Esophagus muscularis mucosa (tissue), 4 donors: Measurements from ENCODE around the gene DIAPH3. TPM values are rescaled to one million over a fixed set of nuclear protein-coding genes. Genes with fewer than 3 reads are reported as not detected.
"Not testable (repeated sequence)": the region's sequence is repeated elsewhere in the genome, so short reads cannot be mapped to it uniquely, and the experiment has no call there.

Experiments
- DNase-seq: peaks from one replicate; pipeline ENCODE4 v3.0.0-alpha.2; 2017; ENCODE audit errors: extremely low spot score
- H3K27ac ChIP-seq, 4 donors: fragments of 200-600 bp; sonication (generic); replicated peaks in 1 of 4; 1 replicate in 3 of 4; 2 replicates in 1 of 4; pipeline ENCODE4 v1.5.1; 2016 to 2019; ENCODE audit warnings: mild to moderate bottlenecking in 1 of 4
- H3K27me3 ChIP-seq, 4 donors: fragments of 200-600 bp; sonication (generic); one replicate each; pipeline versions ENCODE4 v1.5.1 to v1.6.0; 2016 to 2019
- H3K36me3 ChIP-seq, 4 donors: fragments of 200-600 bp; sonication (generic); one replicate each; pipeline ENCODE4 v1.5.1; 2016 to 2019
- H3K4me1 ChIP-seq, 4 donors: fragments of 200-600 bp; sonication (generic); one replicate each; pipeline ENCODE4 v1.5.1; 2016 to 2019
- H3K4me3 ChIP-seq, 4 donors: fragments of 200-600 bp; sonication (generic); 1 replicate in 2 of 4; 2 replicates in 2 of 4; pipeline ENCODE4 v1.5.1; 2016 to 2019; ENCODE audit warnings: mild to moderate bottlenecking in 4 of 4, moderate library complexity in 1 of 4
- H3K9me3 ChIP-seq, 4 donors: fragments of 200-600 bp; sonication (generic); 1 replicate in 3 of 4; 2 replicates in 1 of 4; pipeline ENCODE4 v1.5.1; 2016 to 2019
- EP300 ChIP-seq: sonication (generic); formaldehyde crosslinking; IDR thresholded peaks from one replicate; pipeline ENCODE4 v1.6.1; 2017; ENCODE audit warnings: antibody characterized with exemption
- POLR2A ChIP-seq: fragments of 450-650 bp; IDR thresholded peaks from one replicate; pipeline ENCODE4 v1.6.1; 2017; ENCODE audit warnings: antibody characterized with exemption, moderate library complexity, mild to moderate bottlenecking, low read depth
- POLR2AphosphoS5 ChIP-seq, 2 donors: sonication (generic); formaldehyde crosslinking; IDR thresholded peaks; one replicate each; pipeline ENCODE4 v1.6.1; 2017; ENCODE audit warnings: antibody characterized with exemption in 2 of 2
- WGBS: methylation state at CpG from one replicate; pipeline ENCODE4 v1.1.5; 2018; 5-methylcytosine and 5-hydroxymethylcytosine counted together
- intact Hi-C: fragments of 100-400 bp; cut with DNase I; formaldehyde crosslinking; loops from one replicate; pipeline ENCODE4 v1.15.1; 2023
- total RNA-seq, 4 donors: library from RNA; depleted of rRNA; stranded (reverse); fragments of >200 nt; gene quantifications; one replicate each; pipeline versions ENCODE4 v1.1.0 to v1.2.1, GENCODE V29; 2016
- TF ChIP-seq, protein P1 (sequence below), 3 experiments: fragments of 200-600 bp in 2 of 3; fragments of 450-650 bp in 1 of 3; sonication (generic) in 2 of 3; IDR thresholded peaks; one replicate each; pipeline ENCODE4 v1.5.1; 2017 to 2019; ENCODE audit warnings: antibody characterized with exemption in 3 of 3, mild to moderate bottlenecking in 2 of 3, moderate library complexity in 1 of 3

The DIAPH3 gene
- total RNA-seq, 4 donors from 2014 or later = under 0.01 to 1.0 (median 0.41) TPM

DNA sequence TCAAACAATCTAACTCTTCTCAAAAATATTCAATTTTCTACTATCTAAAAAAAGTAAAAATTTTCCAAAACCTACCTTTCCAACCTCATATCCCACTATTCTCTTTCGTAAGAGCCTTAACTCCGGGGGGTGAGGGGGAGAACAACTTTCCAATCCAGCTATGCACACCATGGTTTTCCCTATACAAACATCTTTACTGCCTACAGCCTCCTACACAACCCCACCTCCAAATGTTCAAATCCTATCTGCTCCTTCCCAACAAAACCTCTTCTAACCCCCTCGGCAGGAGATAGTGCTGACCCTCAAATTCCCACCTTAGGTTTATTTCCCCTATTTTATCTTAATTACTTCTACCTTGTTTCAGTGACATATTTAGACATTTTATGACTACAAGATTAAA, 102.0 kb downstream of the DIAPH3 start:
- WGBS = 84% methylated on average over 3 of the region's 3 CpGs
- Histone ChIP-seq H3K36me3 (no peaks in the 10 kb centered on the region), H3K27ac (no peak overlapping the region), H3K4me3 (no peak overlapping the region), H3K27me3 (no peaks in the 10 kb centered on the region), H3K9me3 (no peaks in the 10 kb centered on the region), H3K4me1 (no peaks in the 10 kb centered on the region)
- DNase-seq = no peak
- intact Hi-C loops = no loop called here
- no peak for TF ChIP-seq EP300
- TF ChIP-seq, protein P1, sequence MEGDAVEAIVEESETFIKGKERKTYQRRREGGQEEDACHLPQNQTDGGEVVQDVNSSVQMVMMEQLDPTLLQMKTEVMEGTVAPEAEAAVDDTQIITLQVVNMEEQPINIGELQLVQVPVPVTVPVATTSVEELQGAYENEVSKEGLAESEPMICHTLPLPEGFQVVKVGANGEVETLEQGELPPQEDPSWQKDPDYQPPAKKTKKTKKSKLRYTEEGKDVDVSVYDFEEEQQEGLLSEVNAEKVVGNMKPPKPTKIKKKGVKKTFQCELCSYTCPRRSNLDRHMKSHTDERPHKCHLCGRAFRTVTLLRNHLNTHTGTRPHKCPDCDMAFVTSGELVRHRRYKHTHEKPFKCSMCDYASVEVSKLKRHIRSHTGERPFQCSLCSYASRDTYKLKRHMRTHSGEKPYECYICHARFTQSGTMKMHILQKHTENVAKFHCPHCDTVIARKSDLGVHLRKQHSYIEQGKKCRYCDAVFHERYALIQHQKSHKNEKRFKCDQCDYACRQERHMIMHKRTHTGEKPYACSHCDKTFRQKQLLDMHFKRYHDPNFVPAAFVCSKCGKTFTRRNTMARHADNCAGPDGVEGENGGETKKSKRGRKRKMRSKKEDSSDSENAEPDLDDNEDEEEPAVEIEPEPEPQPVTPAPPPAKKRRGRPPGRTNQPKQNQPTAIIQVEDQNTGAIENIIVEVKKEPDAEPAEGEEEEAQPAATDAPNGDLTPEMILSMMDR (IDR thresholded peaks at IDR 0.05) = no peak
- no peak for TF ChIP-seq POLR2AphosphoS5 (IDR thresholded peaks at IDR 0.05)
- TF ChIP-seq POLR2A = no peak

DNA sequence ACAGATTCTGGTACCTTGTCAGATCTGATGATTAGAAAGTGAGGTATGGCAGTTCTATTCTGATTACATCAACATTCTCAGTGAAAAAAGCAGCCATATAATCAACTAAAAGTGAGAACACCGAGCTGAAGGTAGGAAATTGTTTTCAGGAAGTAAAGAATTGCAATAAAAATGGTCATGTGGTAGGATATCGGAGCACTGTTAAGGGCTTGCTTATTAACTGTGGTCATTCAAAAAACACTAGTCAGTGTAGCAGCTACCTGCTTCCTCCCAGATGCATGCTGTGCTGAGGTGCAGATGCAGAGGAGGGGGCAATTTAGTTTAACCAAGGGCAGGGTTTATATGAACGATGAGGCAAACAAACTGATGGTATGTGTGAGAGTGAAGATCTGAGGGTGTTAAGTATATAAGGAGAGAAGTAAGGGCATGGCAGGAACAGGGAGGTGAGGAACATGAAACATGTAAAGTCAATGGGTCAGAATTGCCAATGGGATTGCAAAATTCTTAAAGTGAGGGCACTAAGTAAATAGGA, 111.9 kb downstream of the DIAPH3 start:
- no peaks in the 10 kb centered on the region for H3K9me3 ChIP-seq
- no peaks in the 10 kb centered on the region for H3K27me3 ChIP-seq
- WGBS = 78% methylated on average over 3 of the region's 3 CpGs
- intact Hi-C loops = no loop called here
- no peak overlapping the region for H3K27ac ChIP-seq
- TF ChIP-seq, protein P1 (IDR thresholded peaks at IDR 0.05) = no peak
- TF ChIP-seq POLR2A = no peak
- no peak for TF ChIP-seq POLR2AphosphoS5 (IDR thresholded peaks at IDR 0.05)
- no peak for TF ChIP-seq EP300
- no peaks in the 10 kb centered on the region for H3K4me1 ChIP-seq
- H3K36me3 ChIP-seq = no peaks in the 10 kb centered on the region
- no peak overlapping the region for H3K4me3 ChIP-seq
- no peak for DNase-seq

DNA sequence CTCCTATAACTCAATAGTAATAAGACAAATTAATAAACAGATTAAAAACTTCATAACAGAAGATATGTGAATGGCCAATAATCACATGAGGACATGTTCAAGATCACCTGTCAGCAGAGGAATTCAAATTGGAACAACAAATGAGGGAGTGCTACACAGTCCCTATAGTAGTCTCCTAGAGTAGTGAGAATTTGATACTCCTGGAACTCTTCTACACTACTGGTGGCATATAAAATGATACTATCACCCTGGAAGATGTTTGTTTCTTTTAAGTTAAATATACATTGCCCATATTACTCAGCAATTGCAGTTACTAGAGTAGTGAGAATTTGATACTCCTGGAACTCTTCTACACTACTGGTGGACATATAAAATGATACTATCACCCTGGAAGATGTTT, 115.4 kb downstream of the DIAPH3 start:
- H3K4me1 ChIP-seq, H3K27me3 ChIP-seq, H3K4me3 ChIP-seq, H3K27ac ChIP-seq, H3K36me3 ChIP-seq, DNase-seq, H3K9me3 ChIP-seq, intact Hi-C loops: not testable (repeated sequence)

DNA sequence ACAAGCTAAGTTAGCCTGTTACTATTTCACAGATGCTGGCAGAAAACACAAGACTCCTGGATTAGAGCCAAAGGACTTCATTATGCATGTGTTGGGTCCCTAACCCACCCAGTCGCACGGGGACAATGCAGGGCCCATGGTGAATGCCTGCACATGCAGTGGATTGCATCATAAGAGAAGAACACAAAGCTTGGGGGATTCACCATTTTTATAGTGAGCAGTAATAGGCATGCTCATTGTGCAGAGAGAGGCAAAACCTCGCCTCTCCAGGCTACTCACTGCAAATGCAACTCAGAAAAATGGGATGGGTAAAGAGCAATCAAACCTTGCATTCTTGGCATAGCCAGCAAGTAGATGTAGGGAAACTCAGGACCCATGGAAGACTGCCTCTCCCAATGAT, 115.8 kb downstream of the DIAPH3 start:
- Histone ChIP-seq H3K27ac (no peak overlapping the region), H3K4me3 (no peak overlapping the region), H3K27me3 (no peaks in the 10 kb centered on the region), H3K4me1 (no peaks in the 10 kb centered on the region), H3K36me3 (no peaks in the 10 kb centered on the region), H3K9me3 (no peaks in the 10 kb centered on the region)
- no peak for DNase-seq
- intact Hi-C loops = no loop called here
- TF ChIP-seq POLR2AphosphoS5 (IDR thresholded peaks at IDR 0.05) (no peak), POLR2A (no peak), EP300 (no peak)
- TF ChIP-seq, protein P1 (IDR thresholded peaks at IDR 0.05) = no peak
- 88% methylated on average over 3 of the region's 3 CpGs for WGBS

DNA sequence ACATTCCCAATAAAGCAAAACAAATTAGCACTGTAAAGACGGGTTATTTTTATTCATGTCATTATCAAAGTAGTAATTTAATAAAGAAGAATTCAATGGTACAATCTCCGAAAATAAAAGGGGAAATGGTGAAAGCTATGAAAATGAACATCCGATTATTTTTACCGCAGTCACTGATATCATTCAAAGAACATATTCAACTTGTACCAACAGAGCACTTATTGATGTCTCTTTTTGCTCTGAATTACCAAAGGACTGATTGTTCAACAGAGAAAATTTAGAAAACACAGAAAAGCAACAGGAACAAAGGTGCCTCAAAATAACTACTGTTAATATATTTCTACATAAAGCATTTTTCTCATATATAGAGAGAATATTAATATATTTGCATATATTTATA, 119.4 kb downstream of the DIAPH3 start:
- Histone ChIP-seq H3K4me1 (no peaks in the 10 kb centered on the region), H3K9me3 (no peaks in the 10 kb centered on the region), H3K27ac (no peak overlapping the region), H3K27me3 (no peaks in the 10 kb centered on the region), H3K4me3 (no peak overlapping the region), H3K36me3 (no peaks in the 10 kb centered on the region)
- DNase-seq = no peak
- TF ChIP-seq EP300 (no peak), POLR2AphosphoS5 (IDR thresholded peaks at IDR 0.05) (no peak), POLR2A (no peak)
- TF ChIP-seq, protein P1 (IDR thresholded peaks at IDR 0.05) = no peak
- intact Hi-C loops = no loop called here
- 97% methylated on average over 4 of the region's 4 CpGs for WGBS
